Activated CD4-positive, CD25-positive, alpha-beta regulatory T cell (primary cell): ENCODE results near the gene DPYD.

Source experiments
- DNase-seq, 4 experiments: peaks; one replicate each; lab custom pipeline; 2025; lab: John Stamatoyannopoulos, UW

The DPYD gene

DNA sequence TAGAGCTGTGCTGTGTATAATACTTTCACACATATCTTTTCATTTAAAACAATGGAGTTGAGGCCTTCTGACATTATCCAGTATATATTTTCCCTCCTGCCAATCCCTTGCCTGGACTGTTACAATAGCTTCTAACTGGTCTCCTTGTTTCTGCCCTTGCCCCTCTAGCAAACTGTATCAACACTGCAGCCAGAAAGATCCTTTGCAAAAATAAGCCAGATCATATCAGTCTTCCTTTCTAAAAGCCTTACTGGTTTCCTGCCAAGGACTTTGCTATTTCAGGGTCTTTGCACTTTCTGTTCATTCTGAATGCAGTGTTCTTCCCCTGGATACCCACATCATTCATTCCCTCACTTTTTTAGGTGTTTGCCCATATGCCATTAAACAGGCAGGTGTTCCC is 829.2 kb downstream of the DPYD start:
- DNase-seq, result no peak

DNA sequence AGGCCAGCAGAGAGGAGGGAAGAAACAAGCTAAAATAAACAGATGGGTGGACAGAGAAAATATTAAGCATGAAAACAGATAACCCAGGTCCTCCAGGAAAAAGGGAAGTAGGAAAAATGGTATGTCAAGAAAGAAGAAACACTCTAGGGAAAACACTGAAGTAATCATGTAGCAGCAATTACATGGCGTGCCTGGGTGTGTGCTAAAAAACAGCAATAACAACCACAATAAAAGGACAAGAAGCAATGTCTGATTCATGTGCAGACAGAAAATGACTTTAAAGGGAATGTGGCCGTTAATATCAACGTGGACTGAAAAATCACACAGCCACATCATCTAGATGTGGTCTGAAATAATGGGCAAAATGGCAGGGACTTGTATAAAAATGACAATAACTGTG is 829.6 kb downstream of the DPYD start:
- DNase-seq, result no peak

DNA sequence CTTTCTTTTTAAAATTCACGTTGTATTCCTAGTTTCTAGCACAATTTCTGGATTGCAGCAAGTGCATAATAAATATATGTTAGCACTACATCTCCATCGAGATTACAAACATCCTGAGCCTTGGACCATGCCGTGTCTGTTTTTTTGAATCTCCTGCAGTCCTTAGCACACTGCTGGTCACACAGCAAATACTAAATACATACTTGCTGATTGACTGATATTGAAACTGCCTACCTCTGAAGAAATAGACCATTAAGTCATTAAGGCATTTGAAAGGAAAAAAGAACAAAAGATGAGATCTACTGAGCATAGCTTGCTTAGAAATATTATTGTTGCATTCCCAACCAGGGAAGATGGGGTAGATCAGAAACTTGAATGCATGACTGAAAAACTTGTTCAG is 830.1 kb downstream of the DPYD start:
- no peak for DNase-seq

GRCh38 chr1:97089173-97089572 is 831.7 kb downstream of the DPYD start:
- no peak for DNase-seq

DNA sequence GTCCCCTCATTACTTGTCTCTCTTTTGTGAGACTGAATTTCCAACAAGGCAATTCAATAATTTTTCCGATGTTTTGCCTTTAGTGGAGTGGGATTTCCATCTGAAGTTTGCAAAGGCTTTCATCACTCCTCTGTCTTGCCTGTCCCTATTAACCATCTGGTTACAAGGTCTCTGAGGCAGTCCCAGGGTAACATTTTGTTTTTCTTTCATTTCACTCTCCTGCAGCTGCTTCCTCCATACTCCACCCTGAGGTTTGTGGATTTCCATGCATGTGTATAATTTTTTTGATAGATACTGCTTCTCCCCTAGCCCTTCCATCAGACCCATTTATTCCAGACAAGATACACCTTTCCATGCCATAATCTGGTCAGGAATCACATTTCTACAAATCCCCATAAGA is 832.4 kb downstream of the DPYD start:
- no peak for DNase-seq

DNA sequence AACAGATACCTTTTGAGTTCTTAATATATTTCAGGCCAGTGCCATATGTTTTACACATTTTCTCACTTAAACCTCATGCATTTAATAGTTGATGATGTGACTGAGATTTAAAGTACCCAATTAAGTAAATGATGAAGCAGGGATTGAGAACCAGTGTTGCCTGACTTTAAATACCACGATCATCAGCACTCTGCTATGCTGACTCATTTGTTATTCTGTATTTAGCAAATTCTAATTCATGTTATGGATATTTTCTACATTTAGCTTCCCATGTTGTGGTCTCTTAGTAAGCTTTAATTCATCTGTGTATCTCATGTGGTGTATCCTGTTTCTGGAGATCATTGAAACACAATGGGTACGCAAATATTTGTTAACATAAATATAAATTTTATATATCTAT is 836.3 kb downstream of the DPYD start:
- no peak for DNase-seq

DNA sequence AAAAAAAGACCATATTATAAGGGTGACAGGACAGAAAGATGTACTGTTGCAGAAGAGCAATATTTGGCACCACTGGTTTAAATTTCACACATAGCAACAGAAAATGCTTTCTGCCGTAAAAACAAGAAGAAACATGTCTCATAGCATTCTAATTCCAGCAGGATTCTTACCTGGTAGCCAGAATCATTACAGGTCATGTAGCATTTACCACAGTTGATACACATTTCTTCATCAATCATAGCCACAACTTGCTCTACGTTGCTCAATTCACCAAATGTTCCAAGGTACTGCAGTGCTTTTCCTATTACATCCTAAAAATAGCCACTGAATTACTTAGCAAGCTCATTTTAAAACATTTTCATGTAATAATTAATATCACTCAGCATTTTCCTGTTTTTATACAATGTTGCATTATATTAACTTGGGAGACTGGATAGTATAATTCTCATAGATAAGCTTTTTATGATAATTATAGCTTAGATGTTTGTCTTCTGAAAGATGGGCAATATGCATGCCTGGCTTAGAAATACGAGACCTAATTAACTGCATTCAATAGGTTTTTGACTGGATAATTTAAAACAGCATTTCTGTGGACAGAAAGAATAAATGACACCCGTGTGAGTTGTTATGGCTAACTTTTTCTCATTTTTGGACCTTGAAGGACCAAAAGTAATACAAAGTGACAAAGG is 838.5 kb downstream of the DPYD start:
- DNase-seq, result no peak

DNA sequence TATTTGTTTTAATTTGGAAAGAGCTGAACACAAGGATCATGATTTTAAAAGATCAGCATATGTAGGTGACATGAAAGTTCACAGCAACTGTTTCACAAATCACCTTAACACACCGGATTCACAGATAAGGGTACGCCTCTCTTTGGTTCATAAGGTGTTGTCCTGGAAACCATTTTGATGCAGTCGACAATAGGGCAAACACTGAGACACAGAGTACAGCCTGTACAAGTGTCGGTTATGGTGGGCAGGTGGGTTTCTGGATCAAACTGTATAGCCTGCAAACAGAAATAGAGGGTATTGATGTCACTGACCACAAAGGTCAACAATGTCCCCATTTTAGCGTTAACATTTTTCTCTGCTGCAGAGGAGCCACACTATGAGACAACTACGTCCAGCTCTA is 842.0 kb downstream of the DPYD start:
- no peak for DNase-seq

DNA sequence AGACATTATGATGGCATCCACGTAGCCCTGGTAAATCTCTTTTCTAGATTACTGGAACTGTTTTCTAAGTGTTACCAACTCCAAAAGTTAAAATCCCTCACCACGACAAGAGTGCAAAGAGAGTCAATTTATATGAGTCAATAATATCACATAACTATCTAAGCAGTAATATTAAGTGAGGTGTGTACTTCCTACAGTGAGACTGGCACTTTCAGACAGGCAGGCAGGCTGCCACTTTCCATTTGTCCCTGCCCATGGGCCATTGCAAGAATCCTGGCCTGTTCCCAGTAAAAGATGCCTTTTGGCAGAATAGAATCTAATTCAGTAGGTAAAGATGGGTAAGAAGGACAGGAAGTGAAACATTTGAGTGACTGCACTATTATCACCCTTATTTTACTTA is 843.6 kb downstream of the DPYD start:
- DNase-seq, result no peak

GRCh38 chr1:97074771-97075170 is 846.1 kb downstream of the DPYD start:
- DNase-seq, result no peak

DNA sequence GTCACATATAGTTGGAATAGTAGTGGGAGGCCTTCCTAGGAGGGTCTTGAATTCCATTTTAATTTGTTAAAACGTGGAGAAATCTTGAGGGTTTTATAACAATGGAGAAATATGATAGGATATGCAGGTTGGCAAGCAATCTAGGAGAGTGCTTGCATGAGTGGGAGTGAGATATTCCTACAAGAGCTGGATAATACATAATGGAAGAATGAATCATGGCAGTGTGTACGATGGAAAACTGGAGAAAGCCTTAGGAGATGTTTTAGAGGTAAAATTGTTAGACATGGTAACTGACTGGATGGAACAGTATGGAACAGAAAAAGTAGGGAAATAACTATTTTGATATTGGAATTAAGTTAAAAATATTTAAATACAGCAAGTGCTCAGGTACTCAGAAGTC is 846.9 kb downstream of the DPYD start:
- DNase-seq, result no peak

GRCh38 chr1:97073169-97073568 is 847.7 kb downstream of the DPYD start:
- no peak for DNase-seq

DNA sequence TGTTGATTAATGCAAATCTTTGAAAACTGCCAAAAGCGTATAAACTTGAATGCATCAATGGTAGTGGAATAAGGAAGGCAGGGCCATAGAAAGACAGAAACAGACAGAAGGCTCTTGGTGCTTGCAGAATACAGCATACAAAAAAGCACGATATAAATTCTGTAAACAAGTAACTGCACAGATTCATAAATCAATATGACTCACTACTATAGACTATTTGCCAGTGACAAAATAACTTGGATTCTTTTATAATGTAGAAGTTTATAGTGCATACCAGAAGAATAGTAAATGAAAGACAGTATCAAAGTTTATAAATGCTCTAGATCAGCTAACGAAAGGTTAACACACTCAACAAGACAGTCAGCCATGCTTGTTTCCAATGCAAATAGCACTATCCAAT is 849.7 kb downstream of the DPYD start:
- no peak for DNase-seq

GRCh38 chr1:97070376-97070775 is 850.5 kb downstream of the DPYD start:
- DNase-seq, result no peak

DNA sequence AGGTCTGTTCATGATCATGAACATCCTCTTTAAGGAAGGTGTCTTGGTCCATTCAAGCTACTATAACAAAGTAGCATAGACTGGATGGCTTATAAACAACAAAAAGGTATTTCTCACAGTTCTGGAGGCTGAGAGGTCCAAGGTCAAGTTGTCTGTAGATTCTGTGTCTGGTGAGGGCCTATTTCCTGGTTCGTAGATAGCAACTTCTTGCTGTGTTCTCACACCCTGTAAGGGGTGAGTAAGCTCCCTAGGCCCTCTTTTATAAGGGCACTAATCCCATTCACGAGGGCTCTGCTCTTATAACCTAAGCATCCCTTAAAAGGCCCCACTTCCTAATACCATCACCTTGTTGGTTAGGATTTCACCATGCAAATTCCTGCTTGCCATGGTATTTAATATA is 851.5 kb downstream of the DPYD start:
- DNase-seq, result no peak

- no peak for DNase-seq
These were observed 854.0 kb downstream of the DPYD start for GRCh38 chr1:97066860-97067259.

DNA sequence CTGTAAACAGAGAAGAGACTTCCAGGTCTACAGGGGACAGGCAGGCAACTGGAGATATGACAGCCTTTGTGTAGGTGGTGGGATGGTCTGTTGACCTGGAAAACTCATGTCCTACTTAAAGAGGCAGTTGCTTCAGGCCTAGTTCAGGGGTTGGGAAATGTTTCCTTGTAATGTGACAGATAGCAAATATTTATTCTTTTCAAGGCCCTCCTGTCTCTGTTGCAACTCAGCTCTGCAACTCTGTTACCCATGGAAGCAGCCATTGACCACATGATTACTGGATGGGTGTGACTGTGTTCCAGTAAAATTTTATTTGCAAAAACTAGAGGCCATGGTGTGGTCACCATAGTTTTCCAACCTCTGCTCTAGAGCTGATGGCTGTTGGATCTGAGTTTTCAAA is 857.3 kb downstream of the DPYD start:
- DNase-seq, result no peak

DNA sequence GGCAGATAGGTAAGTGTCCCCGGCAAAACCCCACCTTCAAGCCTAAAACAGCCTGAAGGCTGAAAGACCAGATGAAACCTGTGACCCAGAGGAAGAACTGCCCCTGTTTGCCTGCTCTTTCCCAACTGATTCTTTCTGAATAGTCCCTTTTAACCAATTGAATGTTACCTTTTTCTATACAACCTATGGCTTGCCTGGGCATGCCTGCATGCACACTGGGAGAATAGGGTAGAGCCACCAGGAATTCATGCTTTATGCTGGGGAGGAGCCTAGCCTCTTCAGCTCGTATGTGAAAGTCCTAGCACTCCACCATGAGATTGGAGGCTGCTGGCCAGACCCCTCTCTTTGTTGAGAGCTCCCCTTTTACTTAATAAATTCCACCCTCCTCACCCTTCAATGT is 859.2 kb downstream of the DPYD start:
- no peak for DNase-seq

DNA sequence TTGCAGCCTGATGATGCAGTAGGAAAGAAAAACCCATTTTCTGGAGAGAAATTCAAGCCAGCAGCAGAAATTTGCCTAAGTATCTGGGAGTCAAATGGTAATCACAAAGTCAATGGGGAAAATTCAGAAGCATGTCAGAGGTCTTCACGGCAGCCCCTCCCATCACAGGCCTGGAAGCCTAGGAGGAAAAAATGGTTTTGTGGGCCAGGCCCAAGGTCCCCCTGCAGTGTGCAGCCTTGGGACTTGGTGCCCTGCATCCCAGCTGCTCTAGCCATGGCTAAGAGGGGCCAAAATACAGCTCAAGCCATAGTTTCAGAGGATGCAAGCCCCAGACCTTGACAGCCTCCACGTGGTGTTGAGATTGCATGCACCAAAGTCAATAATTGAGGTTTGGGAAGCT is 864.4 kb downstream of the DPYD start:
- DNase-seq, result no peak

- DNase-seq, result no peak
These were observed 867.6 kb downstream of the DPYD start for GRCh38 chr1:97053268-97053667.

GRCh38 chr1:97051823-97052222 is 869.0 kb downstream of the DPYD start:
- no peak for DNase-seq

GRCh38 chr1:97050506-97050905 is 870.3 kb downstream of the DPYD start:
- DNase-seq, result no peak

- DNase-seq, result no peak
These were observed 873.4 kb downstream of the DPYD start for GRCh38 chr1:97047421-97047793.

DNA sequence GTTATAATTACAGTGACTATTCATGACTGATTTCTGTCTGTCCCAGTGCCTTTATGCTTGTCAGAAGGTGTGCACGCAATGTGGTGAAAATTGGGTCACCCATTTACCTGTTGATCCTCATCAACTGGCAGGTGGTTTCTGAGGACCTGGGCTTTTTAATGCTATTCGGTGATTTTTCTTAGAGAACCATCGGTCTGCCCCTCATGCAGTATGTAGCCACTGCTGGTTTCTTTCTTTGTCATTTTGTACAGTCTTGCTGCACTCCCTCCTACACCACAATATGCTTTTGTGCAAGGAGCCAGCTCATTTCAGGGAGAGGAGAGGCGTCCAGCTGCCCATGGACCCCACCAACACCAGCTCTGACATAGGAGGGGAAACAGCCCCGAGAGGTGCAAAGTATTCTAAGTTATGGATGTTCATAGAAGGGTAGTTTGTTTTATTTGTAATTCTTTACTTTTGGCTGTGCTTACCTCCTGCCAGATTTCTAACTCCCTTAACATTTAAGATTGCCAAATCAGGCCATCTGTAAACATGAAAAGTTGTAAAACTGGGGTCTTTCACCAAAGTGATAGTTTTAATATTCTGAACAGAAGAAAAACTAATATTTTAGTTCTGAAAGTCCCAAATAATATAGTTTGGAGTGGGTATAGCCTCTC is 873.9 kb downstream of the DPYD start:
- DNase-seq, result no peak
